B cell (primary cell): ENCODE data around the gene ZNF362.

Source experiments
- CTCF ChIP-seq: fragments of 200-600 bp; IDR thresholded peaks from one replicate; pipeline ENCODE4 v1.8.0; 2022; ENCODE audit warnings: antibody characterized with exemption, mild to moderate bottlenecking
- EZH2 ChIP-seq: IDR thresholded peaks from 2 replicates; pipeline ENCODE4 v1.6.1; 2012; ENCODE audit warnings: borderline replicate concordance, low read depth, mild to moderate bottlenecking, moderate library complexity, low read length; ENCODE audit not compliant: insufficient read depth, poor library complexity, severe bottlenecking

DNA sequence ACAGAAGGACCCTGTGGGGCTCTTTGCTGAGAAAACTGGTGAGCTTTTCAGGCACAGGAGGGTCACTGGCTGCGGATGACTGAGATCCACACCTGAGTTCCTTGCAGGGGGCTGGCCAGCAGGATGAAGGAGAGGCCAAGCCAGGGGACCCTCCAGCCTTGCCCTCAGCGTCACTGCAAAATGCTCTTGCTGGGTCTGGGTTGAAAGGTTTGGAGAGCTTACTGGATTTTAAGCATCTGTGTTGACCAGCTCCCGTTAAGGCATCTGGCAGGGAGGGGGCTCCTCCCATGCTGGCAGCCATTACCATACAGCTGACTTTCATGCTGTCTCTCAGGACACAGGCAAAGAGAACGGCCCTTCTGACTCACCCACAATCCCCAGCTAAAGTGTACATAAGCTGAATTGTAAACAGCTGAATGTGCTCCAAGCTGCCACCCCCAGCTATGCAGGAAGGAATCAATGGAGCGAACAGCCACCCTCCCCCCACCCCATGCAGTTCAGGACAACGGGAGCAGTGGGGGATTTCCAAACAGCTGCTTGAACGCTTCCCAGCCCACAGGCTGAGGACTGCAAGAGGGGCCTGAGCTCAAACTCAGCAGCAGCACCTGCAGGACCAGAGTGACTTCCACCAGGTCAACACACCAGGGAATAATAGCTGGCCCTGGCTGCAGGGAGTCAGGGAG, 85.9 kb downstream of the ZNF362 start:
- TF ChIP-seq CTCF (no peak), EZH2 (no peak)
